Uterus (tissue), 2 donors: ENCODE data around the gene RNU6-1.

Source experiments
- POLR2A ChIP-seq, 2 donors: fragments of 450-650 bp; IDR thresholded peaks; one replicate each; pipeline ENCODE4 v1.6.1; 2016; ENCODE audit warnings: antibody characterized with exemption in 2 of 2, mild to moderate bottlenecking in 1 of 2, moderate library complexity in 1 of 2
- TF ChIP-seq, protein P1 (sequence below), 4 experiments: fragments of 200-600 bp in 2 of 4; fragments of 450-650 bp in 2 of 4; sonication (generic) in 2 of 4; IDR thresholded peaks; one replicate each; pipeline ENCODE4 v1.5.1; 2016 to 2019; ENCODE audit warnings: antibody characterized with exemption in 4 of 4, mild to moderate bottlenecking in 2 of 4, moderate library complexity in 1 of 4

DNA sequence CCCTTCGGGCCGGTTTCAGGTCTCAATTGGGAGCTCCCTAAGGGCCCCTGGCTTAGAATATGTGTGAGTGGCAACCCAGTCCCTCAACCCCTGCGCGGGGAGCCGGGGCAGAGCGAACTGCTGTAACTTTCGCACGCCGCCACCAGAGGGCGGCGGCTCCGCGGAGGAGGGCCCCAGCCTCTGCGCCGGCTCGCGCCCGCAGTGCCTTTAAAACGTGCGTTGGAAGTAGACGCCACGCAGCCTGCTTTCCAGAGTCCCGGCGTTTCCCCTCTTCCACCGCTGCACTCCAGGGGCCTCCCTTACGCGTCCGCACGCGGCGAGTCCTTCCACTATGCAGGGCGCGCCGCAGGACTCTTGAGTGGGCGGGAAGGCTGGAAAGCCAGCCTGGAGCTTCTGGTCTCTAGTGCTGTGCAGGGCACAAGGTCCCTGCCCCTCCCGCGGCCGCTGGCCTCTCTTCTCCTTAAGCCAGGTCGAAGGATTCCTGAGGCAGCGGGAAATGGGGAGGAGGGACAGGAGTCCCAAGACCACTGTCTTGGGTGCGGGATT is 23.7 kb upstream of the RNU6-1 start:
- TF ChIP-seq, protein P1, sequence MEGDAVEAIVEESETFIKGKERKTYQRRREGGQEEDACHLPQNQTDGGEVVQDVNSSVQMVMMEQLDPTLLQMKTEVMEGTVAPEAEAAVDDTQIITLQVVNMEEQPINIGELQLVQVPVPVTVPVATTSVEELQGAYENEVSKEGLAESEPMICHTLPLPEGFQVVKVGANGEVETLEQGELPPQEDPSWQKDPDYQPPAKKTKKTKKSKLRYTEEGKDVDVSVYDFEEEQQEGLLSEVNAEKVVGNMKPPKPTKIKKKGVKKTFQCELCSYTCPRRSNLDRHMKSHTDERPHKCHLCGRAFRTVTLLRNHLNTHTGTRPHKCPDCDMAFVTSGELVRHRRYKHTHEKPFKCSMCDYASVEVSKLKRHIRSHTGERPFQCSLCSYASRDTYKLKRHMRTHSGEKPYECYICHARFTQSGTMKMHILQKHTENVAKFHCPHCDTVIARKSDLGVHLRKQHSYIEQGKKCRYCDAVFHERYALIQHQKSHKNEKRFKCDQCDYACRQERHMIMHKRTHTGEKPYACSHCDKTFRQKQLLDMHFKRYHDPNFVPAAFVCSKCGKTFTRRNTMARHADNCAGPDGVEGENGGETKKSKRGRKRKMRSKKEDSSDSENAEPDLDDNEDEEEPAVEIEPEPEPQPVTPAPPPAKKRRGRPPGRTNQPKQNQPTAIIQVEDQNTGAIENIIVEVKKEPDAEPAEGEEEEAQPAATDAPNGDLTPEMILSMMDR (IDR thresholded peaks at IDR 0.05): peak; percentile 94 to 97 (median 97)
- peak in 1 of 2 donors; percentile 23 for TF ChIP-seq POLR2A (IDR thresholded peaks at IDR 0.05)
